Calu3 (cell line): ENCODE measurements around the gene TLE3. TPM values are rescaled to one million over a fixed set of nuclear protein-coding genes. Genes with fewer than 3 reads are reported as not detected.

Source experiments
- BruUV-seq: library from RNA; stranded (reverse); fragments of 400-500 nt; replicated peaks from 2 replicates; lab custom pipeline; 2021; lab: Mats Ljungman, UMichigan
- CTCF ChIA-PET: fragments of 300-600 bp; sonication (Branson Sonifier 250); formaldehyde crosslinking; loops from one replicate; lab custom pipeline; 2022; ENCODE audit warnings: antibody characterized with exemption; lab: Charles Lee
- DNase-seq: peaks from one replicate; pipeline ENCODE4 v3.0.0; 2022
- H3K27ac Mint-ChIP-seq: one replicate; pipeline ENCODE4 v1.8.0; 2022; ENCODE audit warnings: mixed read lengths; ENCODE audit not compliant: unreplicated experiment
- H3K27me3 Mint-ChIP-seq: one replicate; pipeline ENCODE4 v1.8.0; 2022; ENCODE audit warnings: mixed read lengths; ENCODE audit not compliant: unreplicated experiment
- H3K36me3 Mint-ChIP-seq: one replicate; pipeline ENCODE4 v1.8.0; 2022; ENCODE audit warnings: mild to moderate bottlenecking, moderate library complexity, mixed read lengths; ENCODE audit not compliant: insufficient read depth, unreplicated experiment
- H3K4me1 Mint-ChIP-seq: one replicate; pipeline ENCODE4 v1.8.0; 2022; ENCODE audit warnings: mild to moderate bottlenecking, low read depth, mixed read lengths; ENCODE audit not compliant: unreplicated experiment
- H3K4me3 Mint-ChIP-seq: one replicate; pipeline ENCODE4 v1.8.0; 2022; ENCODE audit warnings: mild to moderate bottlenecking, low read depth, moderate library complexity, mixed read lengths; ENCODE audit not compliant: unreplicated experiment
- H3K9me3 Mint-ChIP-seq: one replicate; pipeline ENCODE4 v1.8.0; 2022; ENCODE audit warnings: low read depth, mixed read lengths; ENCODE audit not compliant: unreplicated experiment
- intact Hi-C: fragments of 100-400 bp; cut with micrococcal nuclease; formaldehyde crosslinking; loops from one replicate; pipeline ENCODE4 v1.10.0; 2022; ENCODE audit not compliant: unreplicated experiment
- total RNA-seq: library from RNA; stranded (reverse); gene quantifications from 2 replicates; pipeline ENCODE4 v1.2.3, GENCODE V29; 2022
- TF ChIP-seq, protein P1 (sequence below): fragments of 200-600 bp; IDR thresholded peaks from one replicate; pipeline ENCODE4 v1.8.0; 2022; ENCODE audit warnings: antibody characterized with exemption; ENCODE audit not compliant: unreplicated experiment

The TLE3 gene
- total RNA-seq, 1 experiment from 2014 or later, result 54.8 TPM

DNA sequence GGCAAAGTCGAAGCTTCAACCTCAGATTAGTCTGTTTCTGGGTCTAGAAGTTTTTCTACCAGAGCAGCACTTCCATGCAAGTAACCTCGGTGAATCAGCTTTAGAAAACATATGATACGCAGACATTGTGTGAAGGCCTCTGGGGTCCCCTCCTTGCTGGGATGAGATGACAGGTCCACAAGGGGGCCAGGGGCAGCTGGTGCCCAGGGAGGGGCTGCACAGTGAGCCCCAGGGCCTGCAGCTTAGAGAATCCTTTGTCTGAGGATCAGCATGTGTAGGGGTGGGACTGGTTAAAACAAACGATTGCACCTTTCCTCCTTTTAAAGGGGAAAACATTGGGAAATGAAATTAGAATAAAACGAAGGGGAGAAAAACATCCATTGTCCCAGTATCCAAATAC lies 47.5 kb upstream of the TLE3 start:
- peaks cover 22% of the 10 kb centered on the region for H3K4me1 Mint-ChIP-seq
- peaks cover 59% of the 10 kb centered on the region for H3K27me3 Mint-ChIP-seq
- DNase-seq, result no peak
- H3K9me3 Mint-ChIP-seq, result no peaks in the 10 kb centered on the region
- BruUV-seq, result no TSS peak
- intact Hi-C loops, result no loop called here
- no peaks in the 10 kb centered on the region for H3K36me3 Mint-ChIP-seq
- TF ChIP-seq, protein P1, sequence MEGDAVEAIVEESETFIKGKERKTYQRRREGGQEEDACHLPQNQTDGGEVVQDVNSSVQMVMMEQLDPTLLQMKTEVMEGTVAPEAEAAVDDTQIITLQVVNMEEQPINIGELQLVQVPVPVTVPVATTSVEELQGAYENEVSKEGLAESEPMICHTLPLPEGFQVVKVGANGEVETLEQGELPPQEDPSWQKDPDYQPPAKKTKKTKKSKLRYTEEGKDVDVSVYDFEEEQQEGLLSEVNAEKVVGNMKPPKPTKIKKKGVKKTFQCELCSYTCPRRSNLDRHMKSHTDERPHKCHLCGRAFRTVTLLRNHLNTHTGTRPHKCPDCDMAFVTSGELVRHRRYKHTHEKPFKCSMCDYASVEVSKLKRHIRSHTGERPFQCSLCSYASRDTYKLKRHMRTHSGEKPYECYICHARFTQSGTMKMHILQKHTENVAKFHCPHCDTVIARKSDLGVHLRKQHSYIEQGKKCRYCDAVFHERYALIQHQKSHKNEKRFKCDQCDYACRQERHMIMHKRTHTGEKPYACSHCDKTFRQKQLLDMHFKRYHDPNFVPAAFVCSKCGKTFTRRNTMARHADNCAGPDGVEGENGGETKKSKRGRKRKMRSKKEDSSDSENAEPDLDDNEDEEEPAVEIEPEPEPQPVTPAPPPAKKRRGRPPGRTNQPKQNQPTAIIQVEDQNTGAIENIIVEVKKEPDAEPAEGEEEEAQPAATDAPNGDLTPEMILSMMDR, result no peak
- H3K4me3 Mint-ChIP-seq, result no peak overlapping the region
- H3K27ac Mint-ChIP-seq, result no peak overlapping the region
- CTCF ChIA-PET, result interaction anchor here (1.5 kb wide), 1 partner anchor 20 kb away, joined by 4 read pairs; no protein-coding TSS in a partner anchor

DNA sequence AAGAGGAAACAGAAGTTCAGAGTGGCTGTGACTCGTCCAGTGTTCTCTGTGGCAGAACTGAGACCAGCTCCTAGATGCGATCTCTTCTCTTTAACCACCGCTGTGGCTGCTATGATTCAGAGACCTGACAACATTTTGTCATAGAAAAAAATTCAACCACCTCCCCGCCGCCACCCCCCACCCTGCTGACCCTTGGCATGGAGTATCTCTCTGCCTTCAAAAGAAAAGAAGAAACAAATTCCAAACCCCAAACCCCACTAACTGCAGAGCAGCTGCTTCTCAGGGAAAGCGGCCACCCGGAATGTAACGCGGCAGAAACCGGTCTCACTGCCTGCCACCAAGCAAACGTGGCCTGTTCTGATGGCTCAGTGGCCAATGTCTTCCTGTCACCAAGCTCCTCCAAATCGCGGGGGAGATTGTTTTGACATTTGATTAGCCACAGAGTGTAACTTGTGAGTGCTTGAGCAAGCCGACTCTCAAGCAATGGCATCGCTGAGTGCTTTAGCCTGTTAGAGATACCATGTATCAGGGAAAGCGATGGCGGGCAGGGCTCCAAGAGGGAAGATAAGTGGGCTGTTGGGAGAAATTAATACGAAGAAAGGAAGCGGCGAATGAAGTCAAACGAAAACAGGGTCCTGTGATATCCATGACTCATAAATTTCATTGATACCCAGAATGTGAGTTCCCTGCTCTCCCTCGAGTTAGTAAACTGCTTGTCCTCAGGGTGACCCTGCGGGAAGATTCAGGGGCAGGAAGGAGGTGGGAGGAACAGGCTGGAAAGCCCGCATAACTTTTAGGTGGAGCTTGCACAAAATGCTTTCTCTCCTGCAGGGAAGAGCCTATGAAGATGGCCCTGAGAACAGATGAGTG lies 44.8 kb upstream of the TLE3 start:
- TF ChIP-seq, protein P1, result no peak
- Mint-ChIP-seq H3K36me3 (no peaks in the 10 kb centered on the region), H3K4me3 (no peak overlapping the region), H3K27ac (no peak overlapping the region), H3K4me1 (peaks cover 28% of the 10 kb centered on the region), H3K27me3 (peaks cover 73% of the 10 kb centered on the region), H3K9me3 (no peaks in the 10 kb centered on the region)
- CTCF ChIA-PET, result interaction anchor here (1.2 to 1.6 kb wide), 2 partner anchors 22 to 23 kb away, joined by 3 read pairs; no protein-coding TSS in a partner anchor
- DNase-seq, result no peak
- BruUV-seq, result no TSS peak
- intact Hi-C loops, result no loop called here

DNA sequence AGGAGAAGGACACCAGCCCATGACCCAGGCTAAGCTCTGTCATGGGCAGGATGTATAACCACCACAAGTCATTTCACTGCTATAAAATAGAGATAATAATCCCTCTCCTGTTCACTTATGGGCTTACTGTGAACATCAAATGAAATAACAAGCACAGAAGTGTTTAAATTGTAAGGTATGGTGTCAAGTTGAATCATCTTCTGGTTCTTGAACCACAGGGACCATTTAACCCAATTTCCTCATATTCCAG lies 44.3 kb upstream of the TLE3 start:
- no peaks in the 10 kb centered on the region for H3K9me3 Mint-ChIP-seq
- TF ChIP-seq, protein P1, result no peak
- CTCF ChIA-PET, result interaction anchor here (1.1 to 1.6 kb wide), 4 partner anchors 22 to 40 kb away, joined by 3 read pairs; no protein-coding TSS in a partner anchor
- no peak overlapping the region for H3K4me3 Mint-ChIP-seq
- peaks cover 28% of the 10 kb centered on the region for H3K4me1 Mint-ChIP-seq
- intact Hi-C loops, result no loop called here
- no peak for DNase-seq
- no TSS peak for BruUV-seq
- H3K36me3 Mint-ChIP-seq, result no peaks in the 10 kb centered on the region
- peaks cover 67% of the 10 kb centered on the region for H3K27me3 Mint-ChIP-seq
- H3K27ac Mint-ChIP-seq, result no peak overlapping the region

DNA sequence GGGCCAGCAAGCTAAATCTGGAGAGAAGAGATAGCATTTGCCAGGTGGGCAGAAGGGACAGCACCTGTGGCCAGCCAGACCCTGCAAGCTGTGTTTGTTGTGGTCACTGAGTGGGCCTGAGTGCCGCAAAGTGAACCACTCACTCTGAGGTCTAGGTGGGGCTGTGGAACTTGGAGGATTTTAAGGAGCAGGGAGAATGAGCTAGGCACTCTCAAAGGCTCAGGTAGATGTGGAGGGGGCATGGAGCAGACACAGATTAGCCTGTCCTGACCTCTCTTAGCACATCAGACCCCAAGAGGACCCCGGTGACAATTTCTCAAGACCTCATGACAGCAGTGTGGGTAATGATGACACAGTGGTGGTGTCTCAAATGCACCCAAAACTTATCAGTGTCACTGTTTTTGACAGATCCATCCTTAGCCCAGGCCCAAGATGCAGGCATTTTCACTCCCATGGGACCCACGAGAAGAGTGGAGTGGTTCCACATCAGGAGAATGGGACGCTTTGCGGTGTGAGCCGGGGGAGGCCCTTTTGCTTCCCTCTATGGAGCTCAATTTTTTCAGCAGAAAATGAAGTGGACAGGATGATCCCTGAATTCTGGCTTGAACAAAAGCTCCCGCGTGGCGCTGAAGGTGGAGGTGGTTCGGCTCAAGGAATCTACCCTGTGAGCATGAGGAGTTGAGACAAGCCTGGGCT lies 43.8 kb upstream of the TLE3 start:
- Mint-ChIP-seq H3K4me3 (peak overlapping the region; percentile 4), H3K36me3 (no peaks in the 10 kb centered on the region), H3K27me3 (peaks cover 62% of the 10 kb centered on the region), H3K27ac (no peak overlapping the region), H3K4me1 (peaks cover 28% of the 10 kb centered on the region), H3K9me3 (no peaks in the 10 kb centered on the region)
- BruUV-seq, result no TSS peak
- DNase-seq, result no peak
- CTCF ChIA-PET, result interaction anchor here (1.1 to 1.8 kb wide), 7 partner anchors 10 to 134 kb away, joined by 3 to 8 read pairs (median 3); no protein-coding TSS in a partner anchor
- intact Hi-C loops, result no loop called here
- TF ChIP-seq, protein P1, result no peak
